EH (cell line): Measurements from ENCODE around the gene TRABD2A.

ENCODE experiments used
- DNase-seq: peaks from one replicate; pipeline ENCODE4 v3.0.0-alpha.2; 2015; ENCODE audit warnings: low read depth

The TRABD2A gene

DNA sequence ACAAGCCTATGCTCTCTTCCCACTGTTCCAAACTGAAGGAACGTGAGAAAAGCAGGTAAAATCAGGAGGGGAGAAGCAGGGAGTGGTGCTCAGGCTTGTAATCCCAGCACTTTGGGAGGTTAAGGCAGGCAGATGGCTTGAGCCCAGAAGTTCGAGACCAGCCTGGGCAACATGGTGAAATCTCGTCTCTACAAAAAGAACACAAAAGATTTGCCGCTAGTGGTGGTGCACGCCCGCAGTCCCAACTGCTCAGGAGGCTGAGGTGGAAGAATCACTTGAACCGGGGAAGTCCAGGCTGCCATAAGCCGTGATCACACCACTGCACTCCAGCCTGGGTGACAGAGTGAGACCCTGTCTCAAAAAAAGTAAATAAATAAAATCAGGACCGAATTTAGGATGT lies 23.3 kb upstream of the TRABD2A start:
- DNase-seq: no peak

GRCh38 chr2:84902526-84902925 lies 21.6 kb upstream of the TRABD2A start:
- DNase-seq: no peak

GRCh38 chr2:84901593-84902120 lies 20.8 kb upstream of the TRABD2A start:
- DNase-seq: peak; percentile 95

- DNase-seq: no peak
Observed at GRCh38 chr2:84900971-84901370, 20.1 kb upstream of the TRABD2A start.

DNA sequence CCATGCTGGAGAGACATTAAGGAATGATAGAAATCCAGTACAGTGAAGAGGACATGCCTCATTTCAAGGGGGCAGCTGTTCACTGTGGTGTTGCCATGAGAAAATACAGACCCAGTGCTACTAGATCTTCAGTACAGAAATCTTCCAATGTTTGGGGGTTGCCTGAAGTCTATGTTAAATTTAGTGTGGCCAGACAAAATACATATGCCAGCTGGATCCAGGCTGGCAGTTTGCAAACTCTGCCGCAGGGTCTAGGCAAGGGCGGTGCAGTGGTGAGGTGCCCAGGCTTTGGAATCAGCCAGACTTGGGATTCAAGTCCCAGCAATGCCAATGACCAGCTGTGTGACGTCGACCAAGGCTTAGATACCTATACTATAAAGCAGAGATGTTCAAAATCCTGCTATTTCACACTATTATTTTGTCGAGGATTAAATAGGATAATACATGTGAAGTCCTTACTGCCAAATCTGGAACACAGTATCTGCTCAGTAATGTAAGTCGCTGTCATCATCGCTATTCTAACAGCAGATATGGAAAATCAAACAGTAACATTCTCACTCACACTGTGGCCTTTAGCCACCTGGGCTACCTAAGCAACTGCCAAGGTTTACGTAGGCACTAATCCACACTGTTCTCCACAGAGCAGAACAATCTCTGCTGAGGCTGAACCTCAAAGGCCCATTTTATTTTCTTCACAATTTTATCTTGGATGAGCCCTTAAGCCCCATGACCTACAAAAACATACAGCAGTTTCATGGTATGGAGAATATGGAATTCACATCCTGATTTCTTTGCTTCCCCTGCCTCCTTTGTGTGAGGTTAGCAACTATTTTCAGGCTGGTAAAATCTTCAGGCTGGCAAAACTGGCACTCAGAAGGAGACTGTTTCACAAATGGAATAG lies 18.7 kb upstream of the TRABD2A start:
- DNase-seq: no peak

GRCh38 chr2:84897773-84898172 lies 16.9 kb upstream of the TRABD2A start:
- no peak for DNase-seq

- no peak for DNase-seq
Observed at GRCh38 chr2:84896567-84896966, 15.7 kb upstream of the TRABD2A start.

DNA sequence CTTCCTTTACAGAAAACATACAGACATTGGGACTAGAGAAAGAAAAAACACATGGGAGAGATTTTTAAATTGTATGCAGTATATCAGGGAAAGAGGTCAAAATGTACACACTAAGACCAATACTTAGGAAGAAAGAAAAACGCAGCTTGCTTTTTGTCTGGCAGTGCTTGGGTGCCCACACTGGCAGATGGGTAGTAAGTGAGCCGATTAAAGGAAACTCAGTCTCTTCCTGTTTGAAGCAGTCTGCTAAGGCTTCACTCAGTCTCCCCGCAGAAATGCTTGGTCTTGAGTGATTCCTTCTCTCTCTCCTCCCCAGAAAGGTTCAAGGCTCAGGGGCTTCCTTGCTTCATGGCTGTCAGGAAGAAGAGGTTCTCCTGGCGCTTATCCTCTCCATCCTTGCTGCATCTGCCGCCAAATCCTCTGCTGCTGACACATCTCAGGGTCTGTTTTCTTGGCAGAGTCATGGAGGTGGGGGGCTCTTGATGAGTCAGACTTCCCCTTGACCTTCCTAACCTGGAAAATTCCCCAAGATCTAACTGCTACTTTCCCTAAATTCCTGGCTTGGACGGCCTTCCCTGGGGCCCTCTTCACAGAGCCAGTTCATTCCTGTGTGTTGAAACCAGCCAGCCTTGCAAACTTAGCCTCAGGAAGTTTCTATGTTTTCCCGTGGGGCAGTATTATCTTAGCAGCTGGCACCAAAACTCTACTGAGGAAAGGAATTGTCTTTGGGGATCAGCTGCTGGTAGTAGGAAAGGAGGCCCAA lies 14.1 kb upstream of the TRABD2A start:
- DNase-seq: peak; percentile 79

DNA sequence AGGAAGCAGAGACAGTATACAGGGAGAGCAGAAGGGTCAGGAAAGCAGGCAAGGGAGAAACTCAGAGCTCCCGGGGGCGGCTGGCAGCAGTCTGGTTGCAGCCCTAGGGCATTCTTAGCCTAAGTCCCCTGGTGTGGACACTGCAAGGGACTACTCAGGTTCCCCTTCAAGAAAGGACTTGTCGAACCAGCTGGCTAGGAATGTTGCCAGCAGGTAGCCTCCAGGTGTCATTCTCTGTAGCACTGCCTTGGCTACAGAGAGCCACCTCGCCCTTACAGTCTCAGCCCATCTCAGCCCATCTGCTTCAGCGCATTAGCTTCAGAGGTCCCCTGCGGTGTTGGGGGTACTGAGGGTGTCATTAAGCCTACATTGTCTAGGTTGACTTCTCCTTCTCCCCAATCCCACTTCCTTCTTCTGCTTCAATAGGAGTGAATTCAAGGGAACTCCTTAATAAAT lies 13.3 kb upstream of the TRABD2A start:
- no peak for DNase-seq

- no peak for DNase-seq
Observed at GRCh38 chr2:84891355-84892010, 10.6 kb upstream of the TRABD2A start.

DNA sequence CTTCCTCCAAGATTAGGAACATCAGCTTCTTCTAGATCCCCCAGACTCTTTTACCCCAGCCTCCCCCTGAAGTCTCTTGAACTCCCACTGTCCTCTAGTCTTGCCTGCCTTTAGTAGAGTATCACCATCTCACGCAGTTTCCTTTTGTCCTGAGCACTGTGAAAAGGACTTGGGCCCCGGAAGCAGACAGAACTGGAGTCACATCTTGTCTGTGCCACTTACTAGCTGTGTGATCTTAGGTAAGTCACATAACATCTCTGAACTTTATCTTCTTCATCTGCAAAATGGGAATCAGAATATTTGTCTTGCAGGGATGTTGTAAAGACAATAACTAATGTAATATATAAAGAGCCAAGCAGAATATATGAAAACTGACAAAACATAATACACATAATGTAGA lies 8.4 kb upstream of the TRABD2A start:
- no peak for DNase-seq

- DNase-seq: peak; percentile 83
Observed at GRCh38 chr2:84888401-84889276, 7.8 kb upstream of the TRABD2A start.

GRCh38 chr2:84886791-84887190 lies 5.9 kb upstream of the TRABD2A start:
- DNase-seq: no peak

DNA sequence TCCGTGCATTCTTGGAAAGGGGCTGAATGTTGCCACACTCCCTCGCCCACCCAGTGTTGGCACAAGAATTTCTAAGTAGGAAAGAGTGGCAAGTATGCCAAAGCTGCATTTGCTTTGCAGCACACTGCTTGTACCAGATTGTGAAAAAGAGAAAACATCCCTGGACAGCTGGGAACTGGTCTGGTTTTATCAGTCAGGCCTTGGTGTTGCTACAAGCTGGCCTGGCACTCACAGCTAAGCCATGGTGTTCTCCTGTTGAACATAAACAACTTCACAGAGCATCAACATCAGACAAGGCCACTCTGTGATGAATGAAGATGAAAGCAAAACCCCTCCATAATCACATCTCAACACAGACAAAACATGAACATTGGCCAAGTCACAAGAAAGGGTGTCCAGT lies 4.2 kb upstream of the TRABD2A start:
- DNase-seq: no peak

DNA sequence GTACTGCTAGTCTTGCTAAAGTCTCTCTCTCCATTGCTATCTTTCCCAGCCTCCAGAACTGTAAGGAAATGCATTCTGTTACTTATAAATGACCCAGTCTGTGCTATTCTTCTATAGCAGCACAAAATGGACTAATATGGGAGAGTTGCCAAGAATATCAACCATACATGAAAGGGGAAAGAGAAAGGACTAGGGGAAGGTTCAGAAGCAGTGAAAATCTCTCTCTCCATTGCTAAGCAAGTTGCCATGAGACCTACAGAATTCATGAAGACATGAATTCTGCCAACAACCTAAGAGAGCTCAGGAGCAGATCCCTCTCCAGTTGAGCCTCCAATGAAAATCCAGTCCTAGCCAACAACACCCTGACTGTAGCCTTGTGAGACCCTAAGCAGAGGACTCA lies 3.6 kb upstream of the TRABD2A start:
- no peak for DNase-seq

- peak; percentile 47 for DNase-seq
Observed at GRCh38 chr2:84882775-84883550, 2.1 kb upstream of the TRABD2A start.

DNA sequence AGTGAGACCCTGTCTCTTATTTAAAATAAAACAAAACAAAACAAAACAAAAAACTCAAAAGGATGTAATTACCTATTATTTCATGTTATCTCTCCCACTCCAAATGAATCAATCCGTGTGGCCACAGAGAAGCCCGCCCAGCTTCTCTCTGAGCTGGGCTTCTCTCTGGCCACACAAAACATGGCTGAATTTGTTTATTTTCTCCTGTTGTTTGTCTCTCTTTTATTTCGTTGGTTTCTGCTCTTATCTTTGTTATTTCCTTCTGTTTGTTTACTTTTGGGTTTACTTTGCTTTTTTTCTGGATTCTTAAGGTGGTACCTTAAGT lies 1.5 kb upstream of the TRABD2A start:
- no peak for DNase-seq

DNA sequence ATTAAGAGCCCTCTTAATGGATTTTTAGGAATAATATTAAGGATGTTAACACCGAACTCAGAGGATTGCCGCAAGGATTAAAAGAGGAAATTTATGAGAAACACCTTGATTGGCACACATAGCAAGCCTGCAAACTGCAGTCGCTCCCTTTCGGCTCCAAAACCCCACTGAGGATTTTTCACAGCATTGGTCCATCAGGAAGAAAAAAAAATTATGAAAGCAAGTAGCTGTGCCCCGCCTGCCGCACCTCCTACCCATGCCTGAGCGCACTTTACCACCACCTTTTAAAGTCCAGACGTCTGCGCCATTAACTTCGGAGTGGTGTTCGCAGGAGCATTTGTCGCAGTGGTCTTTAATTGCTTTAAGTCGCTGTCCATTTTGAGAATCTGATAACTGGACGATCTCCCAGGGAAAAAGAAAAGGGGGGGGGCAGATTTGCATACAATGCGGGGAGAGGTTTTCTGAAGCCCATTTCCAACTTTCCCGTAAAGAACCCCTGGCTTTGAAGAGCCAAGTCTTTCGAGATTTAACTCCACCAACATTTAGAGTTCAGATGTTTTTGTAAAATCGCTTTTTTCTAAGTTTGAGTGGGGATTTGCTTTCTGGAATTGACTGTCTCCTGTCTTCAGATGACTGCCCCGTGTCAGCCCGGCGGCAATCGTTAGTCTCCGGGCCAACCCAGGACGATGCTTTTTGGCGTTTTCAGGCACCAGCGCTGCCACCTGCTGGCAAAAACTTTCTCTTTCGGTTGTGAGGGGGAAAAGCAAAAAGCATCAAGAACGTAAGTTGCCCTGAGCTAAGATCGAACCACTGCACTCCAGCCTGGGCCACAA lies 913 bp upstream of the TRABD2A start:
- peak; percentile 83 for DNase-seq

- no peak for DNase-seq
Observed at GRCh38 chr2:84880395-84880644, 564 bp downstream of the TRABD2A start.
